Tibial artery (tissue), 4 donors: ENCODE results near the gene DERL3.

Experiments
- DNase-seq, 2 donors: peaks; one replicate each; pipeline ENCODE4 v3.0.0-alpha.2; 2019
- H3K27ac ChIP-seq, 2 donors: fragments of 200-600 bp; sonication (generic) in 1 of 2; 1 replicate in 1 of 2; 2 replicates in 1 of 2; pipeline ENCODE4 v1.5.1; 2018 to 2019; ENCODE audit warnings: mild to moderate bottlenecking in 1 of 2
- H3K27me3 ChIP-seq, 2 donors: fragments of 200-600 bp; sonication (generic) in 1 of 2; one replicate each; pipeline versions ENCODE4 v1.5.1 to v1.6.0; 2016 to 2019
- H3K36me3 ChIP-seq, 3 donors: fragments of 200-600 bp; sonication (generic) in 2 of 3; one replicate each; pipeline ENCODE4 v1.5.1; 2016 to 2019; ENCODE audit warnings: mild to moderate bottlenecking in 2 of 3
- H3K4me1 ChIP-seq, 4 donors: fragments of 200-600 bp; sonication (generic) in 2 of 4; 1 replicate in 3 of 4; 2 replicates in 1 of 4; pipeline ENCODE4 v1.5.1; 2016 to 2019
- H3K4me3 ChIP-seq, 2 donors: fragments of 200-600 bp; sonication (generic) in 1 of 2; 1 replicate in 1 of 2; 2 replicates in 1 of 2; pipeline ENCODE4 v1.5.1; 2018 to 2019; ENCODE audit warnings: mild to moderate bottlenecking in 2 of 2
- H3K9me3 ChIP-seq, 3 donors: fragments of 200-600 bp; sonication (generic) in 1 of 3; one replicate each; pipeline ENCODE4 v1.5.1; 2016 to 2019
- intact Hi-C: fragments of 100-400 bp; cut with DNase I; formaldehyde crosslinking; loops from one replicate; pipeline ENCODE4 v1.15.0; 2023; ENCODE audit warnings: low total_unique reads
- TF ChIP-seq, protein P1 (sequence below), 2 experiments: fragments of 200-600 bp in 1 of 2; fragments of 450-650 bp in 1 of 2; IDR thresholded peaks; one replicate each; pipeline ENCODE4 v1.5.1; 2017 to 2019; ENCODE audit warnings: antibody characterized with exemption in 2 of 2, mild to moderate bottlenecking in 1 of 2, moderate library complexity in 1 of 2

The DERL3 gene

DNA sequence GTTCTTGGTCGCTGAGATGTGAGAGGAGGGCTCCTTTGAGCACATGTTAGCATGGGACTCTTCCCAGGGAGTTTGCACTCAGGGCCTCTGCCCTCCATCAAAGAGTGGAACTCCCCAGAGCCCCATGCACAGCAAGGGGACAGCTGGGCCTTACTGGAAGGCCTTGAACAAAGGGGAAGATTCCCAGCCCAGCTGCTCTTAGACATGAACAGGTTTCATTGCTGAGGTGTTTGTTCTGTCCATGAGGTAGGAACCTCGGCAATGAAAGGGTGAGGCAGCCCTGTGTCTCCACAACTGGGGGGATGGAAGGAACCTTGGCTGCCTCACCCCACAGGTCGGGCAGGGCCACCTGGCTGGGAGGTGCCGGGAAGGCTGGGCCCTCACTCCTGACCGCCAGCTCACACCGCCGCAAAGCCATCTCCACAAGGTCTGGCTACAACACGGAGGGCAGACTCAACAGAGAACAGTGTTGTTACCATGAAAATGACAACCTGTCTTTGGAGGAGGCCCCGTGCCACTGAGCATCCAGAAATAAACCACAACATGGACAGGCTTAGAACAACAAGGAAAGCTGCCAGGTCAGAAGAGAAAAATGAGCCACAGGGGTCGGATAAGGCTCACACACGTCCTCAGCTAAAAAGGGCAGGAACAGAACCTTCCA is 3.2 kb downstream of the DERL3 start:
- H3K4me1 ChIP-seq = peaks cover 0 to 47% (median 38%) of the 10 kb centered on the region in 4 donors
- H3K27ac ChIP-seq = peak overlapping the region; percentile 29 to 61
- DNase-seq = peak; percentile 14 to 53
- H3K36me3 ChIP-seq = peaks cover 0 to 67% (median 42%) of the 10 kb centered on the region in 3 donors
- intact Hi-C loops = no loop called here
- TF ChIP-seq, protein P1, sequence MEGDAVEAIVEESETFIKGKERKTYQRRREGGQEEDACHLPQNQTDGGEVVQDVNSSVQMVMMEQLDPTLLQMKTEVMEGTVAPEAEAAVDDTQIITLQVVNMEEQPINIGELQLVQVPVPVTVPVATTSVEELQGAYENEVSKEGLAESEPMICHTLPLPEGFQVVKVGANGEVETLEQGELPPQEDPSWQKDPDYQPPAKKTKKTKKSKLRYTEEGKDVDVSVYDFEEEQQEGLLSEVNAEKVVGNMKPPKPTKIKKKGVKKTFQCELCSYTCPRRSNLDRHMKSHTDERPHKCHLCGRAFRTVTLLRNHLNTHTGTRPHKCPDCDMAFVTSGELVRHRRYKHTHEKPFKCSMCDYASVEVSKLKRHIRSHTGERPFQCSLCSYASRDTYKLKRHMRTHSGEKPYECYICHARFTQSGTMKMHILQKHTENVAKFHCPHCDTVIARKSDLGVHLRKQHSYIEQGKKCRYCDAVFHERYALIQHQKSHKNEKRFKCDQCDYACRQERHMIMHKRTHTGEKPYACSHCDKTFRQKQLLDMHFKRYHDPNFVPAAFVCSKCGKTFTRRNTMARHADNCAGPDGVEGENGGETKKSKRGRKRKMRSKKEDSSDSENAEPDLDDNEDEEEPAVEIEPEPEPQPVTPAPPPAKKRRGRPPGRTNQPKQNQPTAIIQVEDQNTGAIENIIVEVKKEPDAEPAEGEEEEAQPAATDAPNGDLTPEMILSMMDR (IDR thresholded peaks at IDR 0.05) = no peak
- H3K27me3 ChIP-seq = no peaks in the 10 kb centered on the region
- no peaks in the 10 kb centered on the region for H3K9me3 ChIP-seq
- no peak overlapping the region for H3K4me3 ChIP-seq

GRCh38 chr22:23834793-23835483 is 3.9 kb downstream of the DERL3 start:
- peak in 1 of 2 donors; percentile 74 for DNase-seq
- Histone ChIP-seq H3K36me3 (peaks cover 0 to 68% (median 42%) of the 10 kb centered on the region in 3 donors), H3K27me3 (no peaks in the 10 kb centered on the region), H3K27ac (peak overlapping the region; percentile 29 to 61), H3K9me3 (no peaks in the 10 kb centered on the region), H3K4me3 (no peak overlapping the region), H3K4me1 (peaks cover 0 to 47% (median 38%) of the 10 kb centered on the region in 4 donors)
- TF ChIP-seq, protein P1 (IDR thresholded peaks at IDR 0.05) = no peak
- intact Hi-C loops = no loop called here

GRCh38 chr22:23834406-23834792 is 4.4 kb downstream of the DERL3 start:
- peak overlapping the region; percentile 29 to 61 for H3K27ac ChIP-seq
- intact Hi-C loops = no loop called here
- TF ChIP-seq, protein P1 (IDR thresholded peaks at IDR 0.05) = no peak
- no peaks in the 10 kb centered on the region for H3K9me3 ChIP-seq
- no peaks in the 10 kb centered on the region for H3K27me3 ChIP-seq
- peaks cover 0 to 72% (median 42%) of the 10 kb centered on the region in 3 donors for H3K36me3 ChIP-seq
- DNase-seq = no peak
- no peak overlapping the region for H3K4me3 ChIP-seq
- H3K4me1 ChIP-seq = peaks cover 0 to 44% (median 34%) of the 10 kb centered on the region in 4 donors

DNA sequence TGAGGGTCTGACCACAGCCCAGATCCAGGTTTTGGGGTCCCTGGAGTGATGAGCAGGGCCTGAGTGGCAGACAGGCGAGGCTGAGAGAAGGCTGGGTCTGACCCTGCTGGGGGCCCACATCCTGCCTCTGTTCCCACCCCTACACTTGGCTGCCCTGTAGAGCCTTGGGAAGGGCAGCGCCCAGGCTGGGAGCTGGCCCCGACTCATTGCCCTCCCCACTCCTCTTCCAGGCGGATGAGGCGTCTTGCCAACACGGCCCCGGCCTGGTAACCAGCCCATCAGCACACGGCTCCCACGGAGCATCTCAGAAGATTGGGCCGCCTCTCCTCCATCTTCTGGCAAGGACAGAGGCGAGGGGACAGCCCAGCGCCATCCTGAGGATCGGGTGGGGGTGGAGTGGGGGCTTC is 4.9 kb downstream of the DERL3 start:
- H3K36me3 ChIP-seq = peaks cover 0 to 77% (median 44%) of the 10 kb centered on the region in 3 donors
- peaks cover 0 to 39% (median 30%) of the 10 kb centered on the region in 4 donors for H3K4me1 ChIP-seq
- intact Hi-C loops = no loop called here
- TF ChIP-seq, protein P1 (IDR thresholded peaks at IDR 0.05) = no peak
- H3K27ac ChIP-seq = peak overlapping the region in 1 of 2 donors; percentile 61
- no peaks in the 10 kb centered on the region for H3K9me3 ChIP-seq
- peak in 1 of 2 donors; percentile 57 for DNase-seq
- no peak overlapping the region for H3K4me3 ChIP-seq
- H3K27me3 ChIP-seq = no peaks in the 10 kb centered on the region

DNA sequence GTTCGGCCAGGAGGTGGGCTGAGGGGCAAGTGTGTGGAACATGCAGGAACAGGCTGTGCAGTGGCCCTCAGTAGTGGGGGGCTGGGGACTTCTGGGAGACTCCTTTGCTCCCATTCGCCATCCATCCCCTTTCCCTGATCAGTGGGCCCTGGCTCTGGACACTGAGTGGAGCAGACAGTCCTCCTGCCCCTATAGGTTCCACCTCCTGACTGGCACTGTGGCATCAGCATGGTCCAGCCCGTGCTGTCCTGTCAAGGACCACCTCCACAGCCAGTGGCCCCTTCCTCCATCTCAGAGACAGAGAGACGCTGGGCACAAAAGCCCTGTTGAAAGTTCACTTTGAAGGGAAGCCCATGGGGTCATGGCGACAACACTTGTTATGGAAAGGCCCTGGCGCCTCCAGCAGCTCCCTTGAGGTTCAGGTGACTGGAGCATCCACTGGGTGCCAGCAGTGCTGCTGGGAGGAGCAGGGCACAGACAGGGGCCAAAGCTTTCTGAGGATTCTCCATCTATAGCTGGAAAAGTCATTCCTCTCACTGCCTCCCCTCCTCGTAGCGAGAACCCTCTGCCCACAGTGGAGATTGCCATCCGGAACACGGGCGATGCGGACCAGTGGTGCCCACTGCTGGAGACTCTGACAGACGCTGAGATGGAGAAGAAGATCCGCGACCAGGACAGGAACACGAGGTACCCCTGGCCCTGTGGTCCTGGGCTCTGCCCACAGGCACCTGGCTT is 5.6 kb downstream of the DERL3 start:
- H3K9me3 ChIP-seq = no peaks in the 10 kb centered on the region
- H3K27ac ChIP-seq = no peak overlapping the region
- peak in 1 of 2 donors; percentile 56 for DNase-seq
- intact Hi-C loops = no loop called here
- TF ChIP-seq, protein P1 (IDR thresholded peaks at IDR 0.05) = no peak
- H3K4me1 ChIP-seq = peaks cover 0 to 36% (median 24%) of the 10 kb centered on the region in 4 donors
- H3K36me3 ChIP-seq = peaks cover 0 to 84% (median 50%) of the 10 kb centered on the region in 3 donors
- no peaks in the 10 kb centered on the region for H3K27me3 ChIP-seq
- no peak overlapping the region for H3K4me3 ChIP-seq
